ENCODE measurements around the gene CCL11. TPM values are rescaled to one million over a fixed set of nuclear protein-coding genes. Genes with fewer than 3 reads are reported as not detected.

Gene CCL11
- total and polyA plus RNA-seq, 8 donors, result 2.0 to 80.0 (median 3.4) TPM; not detected in 2

- Histone ChIP-seq H3K27ac (no peak overlapping the region), H3K9me3 (no peaks in the 10 kb centered on the region), H3K27me3 (peaks cover 0 to 9% (median 0%) of the 10 kb centered on the region in 3 donors), H3K4me3 (no peak overlapping the region), H3K36me3 (no peaks in the 10 kb centered on the region), H3K4me1 (peaks cover 0 to 20% (median 5%) of the 10 kb centered on the region in 4 donors)
- intact Hi-C loops (cut with DNase I; ENCODE audit: low total_unique reads), result no loop called here
- TF ChIP-seq POLR2A (IDR thresholded peaks at IDR 0.05) (no peak), EP300 (IDR thresholded peaks at IDR 0.05) (no peak), POLR2AphosphoS5 (IDR thresholded peaks at IDR 0.05) (no peak), CTCF (IDR thresholded peaks at IDR 0.05) (no peak)
- DNase-seq, result no peak
- 42 to 69% (median 62%) methylated on average over 2 of the region's 2 CpGs for WGBS, 5 donors
Observed at GRCh38 chr17:34303606-34304005, 18.1 kb downstream of the CCL11 start.

- peaks cover 0 to 6% (median 0%) of the 10 kb centered on the region in 3 donors for H3K27me3 ChIP-seq
- H3K9me3 ChIP-seq, result no peaks in the 10 kb centered on the region
- H3K4me3 ChIP-seq, result no peak overlapping the region
- TF ChIP-seq POLR2AphosphoS5 (IDR thresholded peaks at IDR 0.05), result no peak
- TF ChIP-seq POLR2A (IDR thresholded peaks at IDR 0.05), result no peak
- no peak for TF ChIP-seq EP300 (IDR thresholded peaks at IDR 0.05)
- TF ChIP-seq CTCF (IDR thresholded peaks at IDR 0.05), result no peak
- no peak overlapping the region for H3K27ac ChIP-seq
- H3K4me1 ChIP-seq, result peaks cover 0 to 20% (median 5%) of the 10 kb centered on the region in 4 donors
- H3K36me3 ChIP-seq, result no peaks in the 10 kb centered on the region
- intact Hi-C loops (cut with DNase I; ENCODE audit: low total_unique reads), result no loop called here
- WGBS, 5 donors, result 89 to 92% (median 91%) methylated on average over 4 of the region's 4 CpGs
- no peak for DNase-seq
Observed at GRCh38 chr17:34305061-34305460, 19.5 kb downstream of the CCL11 start.

- no peak overlapping the region for H3K27ac ChIP-seq
- no peaks in the 10 kb centered on the region for H3K36me3 ChIP-seq
- TF ChIP-seq CTCF (IDR thresholded peaks at IDR 0.05), result no peak
- no peak for TF ChIP-seq POLR2AphosphoS5 (IDR thresholded peaks at IDR 0.05)
- TF ChIP-seq EP300 (IDR thresholded peaks at IDR 0.05), result no peak
- no peak for TF ChIP-seq POLR2A (IDR thresholded peaks at IDR 0.05)
- DNase-seq, result no peak
- H3K4me3 ChIP-seq, result no peak overlapping the region
- intact Hi-C loops (cut with DNase I; ENCODE audit: low total_unique reads), result no loop called here
- H3K27me3 ChIP-seq, result peaks cover 0 to 6% (median 0%) of the 10 kb centered on the region in 3 donors
- H3K4me1 ChIP-seq, result peaks cover 0 to 20% (median 5%) of the 10 kb centered on the region in 4 donors
- no peaks in the 10 kb centered on the region for H3K9me3 ChIP-seq
Observed at GRCh38 chr17:34305606-34306005, 20.1 kb downstream of the CCL11 start.

GRCh38 chr17:34306466-34306865 lies 20.9 kb downstream of the CCL11 start:
- Histone ChIP-seq H3K9me3 (no peaks in the 10 kb centered on the region), H3K27me3 (peaks cover 0 to 6% (median 0%) of the 10 kb centered on the region in 3 donors), H3K27ac (peak overlapping the region in 1 of 5 donors; percentile 39), H3K36me3 (no peaks in the 10 kb centered on the region), H3K4me1 (peaks cover 0 to 16% (median 5%) of the 10 kb centered on the region in 4 donors), H3K4me3 (no peak overlapping the region)
- intact Hi-C loops (cut with DNase I; ENCODE audit: low total_unique reads), result no loop called here
- whole genome bisulfite sequencing, 5 donors, result 57 to 68% (median 67%) methylated on average over 3 of the region's 3 CpGs
- TF ChIP-seq POLR2A (IDR thresholded peaks at IDR 0.05) (no peak), CTCF (IDR thresholded peaks at IDR 0.05) (peak in 2 of 7 experiments; percentile 10 to 11)
- no peak for DNase-seq
